ENCODE measurements around the gene TDRD6. TPM values are rescaled to one million over a fixed set of nuclear protein-coding genes. Genes with fewer than 3 reads are reported as not detected.

The TDRD6 gene
- total RNA-seq, 2 donors from 2014 or later, result 0.52 to 0.74 TPM

DNA sequence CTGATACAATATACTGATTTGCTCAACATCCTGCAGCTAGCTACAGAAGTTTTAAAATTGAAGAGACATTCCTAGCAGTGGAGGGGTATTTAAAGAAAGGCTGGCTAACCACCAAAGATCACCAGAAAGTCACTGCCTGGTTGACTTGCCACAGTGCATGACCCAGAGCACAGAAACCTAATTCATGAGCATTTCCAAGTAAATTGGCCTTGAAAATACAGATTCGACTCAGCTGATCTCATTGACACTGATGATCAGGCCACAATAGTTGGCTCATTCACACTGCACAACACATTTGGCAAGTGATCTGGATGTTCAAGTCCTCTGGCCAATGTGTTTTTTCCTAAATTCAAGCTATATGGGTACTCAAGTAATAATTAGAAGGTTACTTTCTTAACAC lies 13.3 kb upstream of the TDRD6 start:
- DNase-seq (ENCODE audit: low spot score), result no peak
- intact Hi-C loops (cut with DNase I), result no loop called here

DNA sequence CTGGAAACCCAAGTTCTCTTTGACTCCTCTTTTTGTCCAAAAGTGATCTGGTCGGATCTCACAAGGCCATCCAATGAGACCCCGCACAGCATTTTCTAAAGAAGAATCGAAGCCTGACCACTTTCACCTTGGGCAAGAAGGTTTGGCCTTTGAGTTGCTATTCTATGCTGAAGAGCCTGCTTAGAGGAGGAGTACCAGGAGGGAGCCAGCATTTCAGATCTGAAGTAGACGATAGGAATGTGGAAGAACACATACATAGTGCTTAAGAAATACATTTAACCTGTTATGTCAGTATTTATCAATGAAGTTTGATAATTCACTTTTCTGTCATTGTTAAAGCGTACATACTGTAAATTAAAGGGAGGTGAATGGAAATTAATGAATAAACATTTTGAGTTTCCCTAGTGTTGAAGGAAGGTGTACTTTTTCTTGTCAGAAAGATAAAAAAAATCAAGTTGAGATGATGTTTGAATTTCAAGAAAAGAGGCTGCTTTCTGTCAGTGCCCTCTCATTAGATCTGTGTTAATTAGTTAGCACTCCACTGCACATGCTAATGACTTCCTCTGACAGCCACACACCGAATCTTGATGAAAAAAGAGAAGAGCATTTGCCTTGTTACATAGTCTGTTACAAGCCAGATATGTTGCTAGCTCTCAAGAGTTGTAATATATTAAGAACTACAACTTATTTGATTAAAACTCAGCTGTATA lies 10.9 kb upstream of the TDRD6 start:
- intact Hi-C loops (cut with DNase I), result no loop called here
- no peak for DNase-seq (ENCODE audit: low spot score)

DNA sequence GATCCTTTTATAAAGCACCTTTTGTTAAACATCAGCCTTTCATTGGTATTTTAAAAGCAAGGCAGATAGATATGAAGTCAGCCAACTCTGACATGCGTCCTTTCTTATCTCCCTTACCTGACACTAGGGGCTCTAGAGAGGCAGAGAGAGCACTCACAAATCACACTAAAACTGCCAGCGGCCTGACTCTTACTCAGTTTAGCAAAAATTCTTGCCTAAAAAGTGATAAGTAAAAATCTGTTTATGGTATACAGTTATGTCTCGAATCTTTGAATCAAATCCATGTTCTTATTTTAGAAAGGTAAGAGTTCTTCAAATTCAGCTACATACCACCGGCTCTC lies 10.4 kb upstream of the TDRD6 start:
- DNase-seq (ENCODE audit: low spot score), result no peak
- intact Hi-C loops (cut with DNase I), result no loop called here

DNA sequence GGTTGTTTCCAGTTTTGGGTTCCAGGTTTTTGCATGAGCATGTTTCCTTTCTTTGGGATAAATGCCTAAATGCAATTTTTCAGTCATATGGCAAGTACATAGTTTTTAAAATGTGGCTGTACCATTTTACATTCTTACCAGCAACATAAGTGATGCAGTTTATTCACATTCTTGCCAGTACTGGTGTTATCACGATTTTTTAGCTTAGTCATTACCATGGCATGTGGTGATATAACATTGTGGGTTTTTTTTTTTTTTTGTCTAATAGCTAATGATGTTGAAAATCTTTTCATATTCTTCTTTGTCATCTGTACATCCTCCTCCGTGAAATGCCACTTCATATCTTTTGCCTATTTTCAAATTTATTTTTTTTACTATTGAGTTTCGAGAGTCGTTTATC lies 2.9 kb upstream of the TDRD6 start:
- intact Hi-C loops (cut with DNase I), result no loop called here
- DNase-seq (ENCODE audit: low spot score), result no peak

DNA sequence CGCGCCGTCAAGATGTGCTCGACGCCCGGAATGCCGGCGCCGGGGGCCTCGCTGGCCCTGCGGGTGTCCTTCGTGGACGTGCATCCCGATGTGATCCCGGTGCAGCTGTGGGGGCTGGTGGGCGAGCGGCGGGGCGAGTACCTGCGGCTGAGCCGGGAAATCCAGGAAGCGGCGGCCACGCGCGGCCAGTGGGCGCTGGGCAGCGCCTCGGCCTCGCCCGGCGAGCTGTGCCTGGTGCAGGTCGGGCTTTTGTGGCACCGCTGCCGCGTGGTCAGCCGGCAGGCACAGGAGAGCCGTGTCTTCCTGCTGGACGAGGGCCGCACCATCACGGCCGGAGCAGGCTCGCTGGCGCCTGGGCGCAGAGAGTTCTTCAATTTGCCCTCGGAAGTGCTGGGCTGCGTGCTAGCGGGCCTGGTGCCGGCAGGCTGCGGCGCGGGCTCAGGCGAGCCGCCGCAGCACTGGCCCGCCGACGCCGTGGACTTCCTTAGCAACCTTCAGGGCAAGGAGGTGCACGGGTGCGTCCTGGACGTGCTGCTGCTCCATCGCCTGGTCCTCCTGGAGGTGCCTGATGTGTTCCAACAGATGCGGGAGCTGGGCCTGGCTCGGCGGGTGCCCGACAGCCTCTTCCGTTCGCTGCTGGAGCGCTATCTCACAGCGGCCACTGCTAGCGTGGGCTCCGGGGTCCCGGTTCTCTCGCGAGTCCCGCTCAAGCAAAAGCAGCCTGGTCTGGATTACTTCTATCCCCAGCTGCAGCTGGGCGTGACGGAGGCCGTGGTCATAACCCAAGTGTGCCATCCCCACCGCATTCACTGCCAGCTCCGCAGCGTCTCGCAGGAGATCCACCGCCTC lies 656 bp downstream of the TDRD6 start:
- intact Hi-C loops (cut with DNase I), result no loop called here
- peak; percentile 80 for DNase-seq (ENCODE audit: low spot score)

DNA sequence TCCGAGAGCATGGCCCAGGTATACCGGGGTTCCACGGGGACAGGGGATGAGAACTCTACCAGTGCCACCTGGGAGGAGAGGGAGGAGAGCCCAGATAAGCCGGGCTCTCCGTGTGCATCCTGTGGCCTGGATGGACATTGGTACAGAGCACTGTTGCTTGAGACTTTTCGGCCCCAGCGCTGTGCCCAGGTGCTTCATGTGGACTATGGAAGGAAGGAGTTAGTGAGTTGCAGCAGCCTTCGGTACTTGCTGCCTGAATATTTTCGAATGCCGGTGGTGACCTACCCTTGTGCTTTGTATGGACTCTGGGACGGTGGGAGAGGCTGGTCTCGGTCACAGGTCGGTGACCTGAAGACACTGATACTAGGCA lies 1.3 kb downstream of the TDRD6 start:
- intact Hi-C loops (cut with DNase I), result no loop called here
- no peak for DNase-seq (ENCODE audit: low spot score)

DNA sequence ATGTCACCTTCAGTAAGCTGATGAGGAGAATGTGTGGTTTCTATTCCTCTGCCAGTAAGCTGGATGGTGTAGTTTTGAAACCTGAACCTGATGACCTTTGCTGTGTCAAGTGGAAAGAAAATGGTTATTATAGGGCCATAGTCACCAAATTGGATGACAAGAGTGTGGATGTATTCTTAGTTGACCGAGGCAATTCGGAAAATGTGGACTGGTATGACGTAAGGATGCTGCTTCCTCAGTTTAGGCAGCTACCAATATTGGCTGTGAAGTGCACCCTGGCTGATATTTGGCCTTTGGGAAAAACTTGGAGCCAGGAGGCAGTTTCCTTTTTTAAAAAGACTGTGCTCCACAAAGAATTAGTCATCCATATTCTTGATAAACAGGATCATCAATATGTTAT lies 2.0 kb downstream of the TDRD6 start:
- intact Hi-C loops (cut with DNase I), result no loop called here
- DNase-seq (ENCODE audit: low spot score), result no peak

DNA sequence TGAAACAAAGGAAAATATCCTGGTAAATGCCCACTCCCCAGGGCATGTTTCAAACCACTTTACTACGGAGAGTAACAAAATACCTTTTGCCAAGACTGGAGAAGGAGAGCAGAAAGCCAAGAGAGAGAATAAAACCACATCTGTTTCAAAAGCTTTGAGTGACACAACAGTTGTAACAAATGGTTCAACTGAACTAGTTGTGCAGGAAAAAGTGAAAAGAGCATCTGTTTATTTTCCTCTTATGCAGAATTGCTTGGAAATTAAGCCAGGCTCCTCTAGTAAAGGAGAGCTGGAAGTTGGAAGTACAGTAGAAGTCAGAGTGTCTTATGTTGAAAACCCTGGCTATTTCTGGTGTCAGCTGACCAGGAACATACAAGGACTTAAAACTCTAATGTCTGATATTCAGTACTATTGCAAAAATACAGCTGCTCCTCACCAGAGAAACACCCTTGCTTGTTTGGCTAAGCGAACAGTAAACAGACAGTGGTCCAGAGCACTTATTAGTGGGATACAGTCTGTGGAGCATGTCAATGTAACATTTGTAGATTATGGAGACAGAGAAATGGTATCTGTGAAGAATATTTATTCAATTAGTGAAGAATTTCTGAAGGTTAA lies 2.6 kb downstream of the TDRD6 start:
- intact Hi-C loops (cut with DNase I), result no loop called here
- DNase-seq (ENCODE audit: low spot score), result no peak

DNA sequence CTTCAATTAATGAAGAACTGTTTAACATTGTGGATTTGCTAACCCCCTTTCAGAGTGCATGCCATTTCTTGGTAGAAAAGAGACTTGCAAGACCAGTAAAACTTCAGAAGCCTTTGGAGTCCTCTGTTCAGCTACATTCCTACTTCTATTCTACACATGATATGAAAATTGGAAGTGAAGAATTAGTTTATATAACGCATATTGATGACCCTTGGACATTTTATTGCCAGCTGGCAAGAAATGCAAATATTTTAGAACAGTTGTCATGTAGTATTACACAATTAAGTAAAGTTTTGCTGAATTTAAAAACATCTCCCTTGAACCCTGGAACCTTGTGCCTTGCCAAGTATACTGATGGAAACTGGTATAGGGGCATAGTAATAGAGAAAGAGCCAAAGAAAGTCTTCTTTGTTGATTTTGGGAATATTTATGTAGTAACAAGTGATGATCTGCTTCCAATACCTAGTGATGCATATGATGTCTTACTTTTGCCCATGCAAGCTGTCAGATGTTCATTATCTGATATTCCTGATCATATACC lies 3.3 kb downstream of the TDRD6 start:
- DNase-seq (ENCODE audit: low spot score), result no peak
- intact Hi-C loops (cut with DNase I), result no loop called here

DNA sequence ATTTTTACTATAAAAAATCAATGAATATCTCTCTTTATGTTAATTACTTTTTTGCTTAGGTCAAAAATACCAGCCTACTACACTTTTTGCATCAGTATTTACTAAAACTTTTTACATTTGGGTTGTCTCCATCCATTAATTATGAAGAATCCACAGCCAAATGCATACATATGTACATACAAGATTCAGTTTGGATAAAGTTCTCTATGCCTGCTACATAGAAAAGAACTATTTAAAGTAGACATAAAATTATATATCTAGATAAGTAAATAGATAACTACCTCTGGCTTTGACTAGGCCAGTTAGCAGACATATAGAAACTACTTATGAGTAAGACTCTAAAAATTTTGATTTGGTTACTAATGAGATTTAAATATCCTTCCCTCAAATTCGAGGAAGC lies 12.3 kb downstream of the TDRD6 start:
- intact Hi-C loops (cut with DNase I), result no loop called here
- no peak for DNase-seq (ENCODE audit: low spot score)

DNA sequence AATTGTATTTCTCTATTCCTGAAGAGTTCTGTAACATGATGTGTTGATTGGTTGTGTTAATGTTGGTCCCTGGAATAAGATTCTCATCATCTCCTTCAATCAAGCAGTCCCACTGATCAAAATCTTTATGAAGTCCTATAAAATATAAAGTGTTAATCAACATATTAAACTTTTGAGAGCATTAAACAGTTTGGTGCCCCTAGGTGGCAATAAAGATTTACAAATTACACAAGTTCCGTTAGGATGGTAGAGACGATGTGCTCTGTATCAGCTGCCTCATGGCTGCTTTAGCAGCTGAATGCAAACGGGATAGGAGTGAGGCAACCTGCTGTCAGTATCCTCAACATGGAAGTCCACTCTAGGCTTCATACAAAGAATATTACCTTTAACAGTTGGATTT lies 16.9 kb downstream of the TDRD6 start:
- no peak for DNase-seq (ENCODE audit: low spot score)
- intact Hi-C loops (cut with DNase I), result no loop called here

DNA sequence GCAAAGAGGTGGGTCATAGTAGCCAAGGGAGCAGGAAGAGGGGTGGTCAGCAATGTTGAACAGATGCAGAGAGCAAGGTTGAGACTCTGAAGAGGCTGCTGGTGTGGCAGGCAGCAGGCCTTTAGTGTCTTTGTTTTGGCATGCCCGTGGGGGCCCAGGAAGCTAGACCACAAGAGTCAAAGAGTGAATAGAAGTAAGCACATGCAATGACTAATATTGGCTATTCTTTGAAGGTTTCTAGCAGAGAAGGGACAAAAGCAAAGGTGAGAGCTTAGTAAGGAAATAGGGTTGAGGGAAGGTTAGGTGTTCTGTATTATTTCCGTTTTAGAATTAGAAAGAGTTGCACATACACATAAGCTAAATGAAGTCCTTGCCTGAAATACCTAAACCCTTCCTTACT lies 18.8 kb downstream of the TDRD6 start:
- intact Hi-C loops (cut with DNase I), result no loop called here
- DNase-seq (ENCODE audit: low spot score), result no peak

DNA sequence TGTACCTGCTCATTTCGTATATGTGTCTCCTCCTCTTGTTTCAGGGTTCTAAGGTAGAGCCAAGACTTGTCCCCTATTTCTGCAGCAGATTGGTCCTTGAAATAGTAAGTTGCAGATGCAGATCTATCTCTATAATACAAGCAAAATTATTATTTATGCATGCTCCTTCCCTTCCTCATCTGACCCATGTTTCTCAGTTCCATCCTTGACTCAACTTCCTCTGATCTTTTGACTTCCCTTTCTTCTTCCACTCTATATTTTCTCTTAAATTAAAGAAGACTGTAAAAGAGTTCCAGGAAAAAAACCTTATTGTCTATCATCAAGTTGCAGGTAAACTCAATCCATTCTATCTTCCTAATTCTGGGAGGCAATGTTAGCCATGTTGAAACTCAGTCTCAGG lies 23.8 kb downstream of the TDRD6 start:
- no peak for DNase-seq (ENCODE audit: low spot score)
- intact Hi-C loops (cut with DNase I), result no loop called here

DNA sequence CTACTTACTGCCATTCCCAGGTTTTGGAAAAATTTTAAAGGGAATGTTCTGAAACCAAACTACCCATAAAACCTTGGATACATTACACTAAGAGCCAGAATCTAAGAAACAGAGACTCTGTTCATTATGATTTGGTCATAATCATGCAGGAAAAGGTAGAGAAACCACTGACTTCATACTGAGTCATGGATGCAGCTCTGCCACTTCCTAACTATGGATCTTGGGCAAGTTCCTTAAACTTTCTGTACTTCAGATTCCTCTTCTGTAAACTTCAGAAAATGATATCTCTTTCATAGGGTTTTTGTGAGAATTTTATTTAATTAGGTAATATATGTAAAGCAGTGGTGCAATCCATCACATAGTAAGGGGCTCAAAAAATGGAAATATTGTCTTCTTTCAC lies 27.5 kb downstream of the TDRD6 start:
- intact Hi-C loops (cut with DNase I), result no loop called here
- no peak for DNase-seq (ENCODE audit: low spot score)

DNA sequence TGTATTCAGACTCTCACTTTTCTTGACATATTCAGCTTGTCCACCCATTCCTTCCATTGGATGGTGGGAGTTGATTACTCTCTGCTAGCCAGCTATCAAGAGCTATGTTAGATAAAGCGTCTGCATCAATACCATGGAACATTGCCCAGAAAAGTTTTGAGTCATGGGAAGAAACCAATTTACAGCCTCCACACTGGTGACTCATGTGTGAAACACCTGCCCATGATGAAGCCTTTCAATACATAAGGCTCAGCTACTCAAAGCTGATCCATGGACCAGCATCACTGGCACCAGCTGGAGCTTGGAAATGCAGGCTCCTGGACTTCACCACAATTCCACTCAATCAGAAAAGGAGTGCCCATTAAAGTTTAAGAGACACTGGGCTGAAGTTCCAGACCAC lies 31.4 kb downstream of the TDRD6 start:
- DNase-seq (ENCODE audit: low spot score), result no peak
- intact Hi-C loops (cut with DNase I), result no loop called here

DNA sequence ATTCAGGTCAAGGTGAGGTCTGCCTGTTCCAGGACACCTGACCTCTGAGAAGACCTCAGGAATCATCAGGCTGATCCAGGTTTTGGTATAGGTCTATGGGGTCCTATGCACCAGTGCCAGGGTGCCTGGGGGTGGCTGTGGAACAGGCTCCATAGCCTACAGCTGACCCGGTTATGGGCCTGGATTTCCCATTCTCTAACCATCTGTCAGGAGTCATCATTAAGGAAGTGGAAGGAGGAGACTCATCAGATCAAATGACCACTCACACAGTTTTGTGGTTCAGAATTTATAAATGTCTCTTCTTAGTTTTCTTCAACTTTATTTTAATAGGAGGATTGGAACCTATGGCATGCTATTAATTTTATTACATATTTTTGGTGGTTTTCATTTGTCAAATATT lies 32.7 kb downstream of the TDRD6 start:
- DNase-seq (ENCODE audit: low spot score), result no peak
- intact Hi-C loops (cut with DNase I), result no loop called here

DNA sequence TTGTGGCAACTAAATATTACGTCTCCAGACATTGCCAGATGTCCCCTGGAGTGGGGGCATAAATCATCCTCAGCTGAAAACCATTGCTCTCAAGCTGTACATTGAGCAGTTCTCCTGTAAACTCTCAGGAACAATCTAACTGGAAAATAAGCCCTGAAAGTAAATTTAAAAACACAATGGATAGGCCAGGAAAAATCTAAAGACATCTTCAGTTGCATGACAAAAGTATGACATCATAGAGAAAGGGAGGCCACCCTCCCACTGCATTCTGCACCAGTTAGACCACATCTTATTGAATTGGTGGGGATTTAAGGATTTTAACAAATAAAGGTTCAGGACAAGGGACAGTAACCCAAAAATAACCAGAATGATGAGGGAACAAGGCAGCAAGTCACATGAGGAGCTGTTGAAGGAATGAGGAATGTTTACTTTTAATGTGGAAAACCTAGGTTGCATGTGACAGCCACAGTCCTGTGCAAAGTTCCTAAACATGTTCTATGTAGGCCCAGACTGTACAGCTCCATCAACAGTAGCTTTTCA lies 42.2 kb downstream of the TDRD6 start:
- intact Hi-C loops (cut with DNase I), result no loop called here
- no peak for DNase-seq (ENCODE audit: low spot score)

DNA sequence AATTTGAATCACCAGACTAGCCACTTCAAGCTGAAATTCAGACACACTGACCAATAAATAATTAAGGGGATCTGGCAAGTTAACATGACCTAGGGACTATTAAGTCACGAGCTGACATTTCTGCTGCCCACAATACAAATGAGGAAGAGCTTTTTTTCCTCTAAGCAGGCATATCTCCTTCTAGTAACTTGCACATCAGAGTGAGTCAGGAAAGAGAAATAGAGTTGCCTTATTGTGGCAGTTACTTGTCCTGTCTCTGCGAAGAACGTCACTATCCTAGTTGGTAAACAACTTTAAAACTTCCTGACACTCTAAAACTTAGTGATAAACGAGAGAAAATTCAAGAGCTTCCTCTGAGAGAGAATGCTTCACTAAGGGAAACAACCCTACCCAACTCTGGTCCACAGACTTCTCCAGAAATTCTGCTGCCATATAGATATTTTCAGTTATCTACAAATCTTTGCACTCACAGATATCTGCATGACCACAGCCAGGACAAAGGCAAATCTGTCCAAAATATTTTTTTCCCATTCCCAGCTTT lies 43.3 kb downstream of the TDRD6 start:
- intact Hi-C loops (cut with DNase I), result no loop called here

DNA sequence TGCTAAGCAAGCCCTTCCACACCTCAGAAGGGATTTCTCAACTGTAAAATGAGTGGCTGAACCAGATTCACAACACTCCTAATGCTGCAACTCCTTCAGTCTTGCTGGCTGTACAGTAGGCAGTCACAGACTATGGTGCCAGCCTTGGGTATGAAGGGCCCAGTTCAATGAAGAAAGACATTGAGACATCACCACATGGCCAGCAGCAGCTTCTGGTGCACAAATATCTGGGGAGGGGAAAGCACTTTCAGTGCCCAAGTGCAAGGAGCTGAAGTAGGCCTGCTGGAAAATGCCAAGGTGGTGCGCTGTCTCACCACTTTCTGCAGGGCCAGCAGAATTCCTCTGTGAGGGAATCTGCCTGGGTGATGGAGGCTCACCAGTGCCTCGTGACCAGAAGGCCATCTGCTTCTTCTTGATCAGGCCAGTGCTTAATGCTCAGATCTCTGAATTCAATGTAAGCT lies 45.7 kb downstream of the TDRD6 start:
- intact Hi-C loops (cut with DNase I), result no loop called here
- no peak for DNase-seq (ENCODE audit: low spot score)

More for the DNA sequence above, 43.3 kb downstream of the TDRD6 start:
- DNase-seq (ENCODE audit: low spot score), result no peak

Measured in posterior vena cava (tissue), 2 donors.